Left cardiac atrium (tissue), 4 donors: Measurements from ENCODE around the gene ATE1. TPM values are rescaled to one million over a fixed set of nuclear protein-coding genes. Genes with fewer than 3 reads are reported as not detected.
"Not testable (repeated sequence)": the region's sequence is repeated elsewhere in the genome, so short reads cannot be mapped to it uniquely, and the experiment has no call there.

Source experiments
- ATAC-seq, 2 donors: fragments of 200-7000 bp; cut with Tn5 transposase; one replicate each; pipeline ENCODE4 v1.9.1; 2020; ENCODE audit warnings: mild to moderate bottlenecking in 2 of 2, moderate library complexity in 2 of 2
- DNase-seq: peaks from one replicate; pipeline ENCODE4 v3.0.0-alpha.2; 2020
- intact Hi-C, 2 donors: fragments of 100-400 bp; cut with DNase I; formaldehyde crosslinking; loops; one replicate each; pipeline versions ENCODE4 v1.14.1 to v1.15.1; 2022 to 2023
- total RNA-seq, 2 donors: library from RNA; stranded (reverse); fragmentation: NEBNext Ultra II Directional; extraction: Animal tissue kit (Norgen Biotek cat#: 25700); gene quantifications; one replicate each; pipeline ENCODE4 v1.2.1, GENCODE V29; 2021
- donor health status: DM: no; HTN: yes; CAD: no.
- donor health status: DM: no; HTN: yes; CAD: no; lungs with severe emphysema.
- donor health status: DM: yes; HTN: yes; CAD: no.
- donor health status: Dilated cardiomyopathy.

Gene ATE1
- total RNA-seq, 2 donors from 2014 or later = 37.8 to 47.7 TPM

DNA sequence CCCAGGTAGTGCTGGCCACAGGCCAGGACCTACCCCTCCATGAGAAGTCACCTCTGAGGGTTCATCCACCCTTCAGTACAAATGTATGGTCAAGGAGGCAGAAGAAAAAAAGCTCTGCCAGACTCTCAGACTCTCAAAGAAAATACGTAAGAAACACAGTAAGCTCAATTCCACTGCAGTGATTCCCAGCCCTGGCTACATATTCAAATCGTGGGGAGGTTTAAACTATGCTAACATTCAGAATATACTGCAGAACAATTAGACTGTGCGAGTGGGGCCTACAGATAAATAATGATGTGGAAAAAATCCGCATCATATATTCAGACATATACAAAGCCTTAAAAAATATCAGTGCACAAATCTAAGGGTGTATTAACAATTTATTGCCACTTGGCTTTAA, 162.6 kb downstream of the ATE1 start:
- ATAC-seq = no peak
- intact Hi-C loops = no loop called here
- DNase-seq = no peak

DNA sequence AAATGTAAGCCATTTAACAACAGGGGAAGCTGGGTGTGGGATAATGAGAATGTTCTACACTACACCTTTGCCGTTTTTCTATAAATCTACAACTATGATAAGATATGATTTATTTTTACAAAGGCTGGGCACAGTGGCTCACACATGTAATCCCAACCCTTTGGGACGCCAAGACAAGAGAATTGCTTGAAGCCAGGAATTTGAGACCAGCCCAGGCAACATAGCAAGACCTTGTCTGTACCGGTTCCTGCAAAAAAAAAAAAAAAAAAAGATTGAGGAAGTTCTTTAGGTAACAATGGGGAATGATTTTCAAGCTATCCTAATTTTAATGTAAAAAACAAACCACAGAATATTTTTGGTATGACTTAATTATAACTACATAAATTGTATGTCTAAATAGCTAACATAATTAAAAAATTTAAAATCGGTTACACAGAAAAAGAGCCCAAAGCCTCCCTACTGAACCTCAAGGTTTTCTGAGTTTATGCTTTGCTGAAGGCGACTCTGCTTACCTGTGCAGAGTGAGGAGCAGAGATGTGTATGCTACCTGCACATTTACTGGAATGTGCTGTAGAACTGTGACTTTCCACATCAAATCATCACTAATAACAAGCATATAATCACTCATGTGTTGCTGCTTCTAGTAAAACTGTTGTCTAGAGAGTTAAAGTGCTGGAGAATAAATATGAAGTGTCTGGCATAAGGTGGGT, 163.4 kb downstream of the ATE1 start:
- intact Hi-C loops = no loop called here
- no peak for ATAC-seq
- DNase-seq = no peak

DNA sequence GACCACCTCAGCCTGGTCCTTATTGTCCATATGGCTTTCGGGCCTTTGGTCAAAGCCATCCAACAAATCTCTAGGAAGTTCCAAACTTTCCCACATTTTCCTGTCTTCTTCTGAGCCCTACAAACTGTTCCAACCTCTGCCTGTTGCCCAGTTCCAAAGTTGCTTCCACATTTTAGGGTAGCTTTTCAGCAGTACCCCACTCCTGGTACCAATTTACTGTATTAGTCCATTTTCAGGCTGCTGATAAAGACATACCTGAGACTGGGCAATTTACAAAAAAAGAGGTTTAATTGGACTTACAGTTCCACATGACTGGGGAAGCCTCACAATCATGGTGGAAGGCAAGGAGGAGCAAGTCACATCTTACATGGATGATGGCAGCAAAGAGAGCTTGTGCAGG, 170.6 kb downstream of the ATE1 start:
- intact Hi-C loops, DNase-seq, ATAC-seq: not testable (repeated sequence)

DNA sequence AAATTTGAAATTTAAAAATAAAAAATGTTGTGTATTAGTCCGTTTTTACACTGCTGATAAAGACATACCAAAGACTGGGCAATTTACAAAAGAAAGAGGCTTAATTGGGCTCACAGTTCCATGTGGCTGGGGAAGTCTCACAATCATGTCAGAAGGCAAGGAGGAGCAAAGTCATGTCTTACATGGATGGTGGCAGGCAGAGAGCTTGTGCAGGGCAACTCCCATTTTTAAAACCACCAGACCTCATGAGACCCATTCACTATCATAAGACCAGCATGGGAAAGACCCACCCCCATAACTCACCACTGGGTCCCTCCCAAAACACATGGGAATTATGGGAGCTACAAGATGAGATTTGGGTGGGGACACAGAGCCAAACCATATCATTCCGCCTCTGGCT, 172.3 kb downstream of the ATE1 start:
- not testable (repeated sequence) for DNase-seq, ATAC-seq

GRCh38 chr10:121754666-121755065, 173.2 kb downstream of the ATE1 start:
- peak in 1 of 2 donors; percentile 26 for ATAC-seq
- DNase-seq = no peak
- intact Hi-C loops = no loop called here

More for the DNA sequence above, 172.3 kb downstream of the ATE1 start:
- intact Hi-C loops = not testable (repeated sequence)

GRCh38 chr10:121753726-121754476, 173.9 kb downstream of the ATE1 start:
- DNase-seq (no peak), ATAC-seq (peak in 1 of 2 donors; percentile 81)
- intact Hi-C loops = no loop called here

- DNase-seq (no peak), ATAC-seq (no peak)
- intact Hi-C loops = no loop called here
Measured at GRCh38 chr10:121751191-121751760, 176.6 kb downstream of the ATE1 start.

DNA sequence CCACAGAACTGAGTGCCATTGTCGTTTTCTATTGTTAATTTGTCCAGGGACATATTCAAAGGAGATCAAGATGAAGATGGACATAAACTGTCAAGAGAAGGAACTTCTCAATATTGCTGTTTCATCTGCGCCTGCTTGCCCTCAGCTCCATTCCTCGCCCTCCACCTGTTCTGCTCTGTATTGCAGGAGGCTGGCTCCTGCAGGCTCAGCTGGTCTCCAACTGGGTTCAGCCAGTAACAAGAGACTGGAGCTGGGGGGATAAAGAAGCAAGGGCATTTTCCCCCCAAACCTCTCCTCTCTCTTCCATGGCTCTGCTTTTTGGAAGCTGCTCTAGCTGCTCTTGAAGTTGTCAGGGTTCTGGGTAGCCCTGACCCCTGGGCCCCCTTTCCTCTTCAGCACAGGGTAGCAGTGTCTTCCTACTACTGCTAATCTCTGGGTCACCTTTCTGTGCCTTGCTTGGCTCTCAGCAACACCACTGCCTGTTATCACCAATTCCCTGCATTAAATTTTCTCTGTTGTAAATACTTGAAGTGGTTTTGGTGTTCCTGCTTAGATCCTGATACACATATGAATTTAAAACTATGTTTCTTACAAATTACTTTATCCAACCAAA, 180.6 kb downstream of the ATE1 start:
- intact Hi-C loops = no loop called here
- ATAC-seq (no peak), DNase-seq (no peak)

- intact Hi-C loops = no loop called here
- DNase-seq = no peak
- ATAC-seq = no peak
Measured at GRCh38 chr10:121741248-121741792, 186.5 kb downstream of the ATE1 start.

DNA sequence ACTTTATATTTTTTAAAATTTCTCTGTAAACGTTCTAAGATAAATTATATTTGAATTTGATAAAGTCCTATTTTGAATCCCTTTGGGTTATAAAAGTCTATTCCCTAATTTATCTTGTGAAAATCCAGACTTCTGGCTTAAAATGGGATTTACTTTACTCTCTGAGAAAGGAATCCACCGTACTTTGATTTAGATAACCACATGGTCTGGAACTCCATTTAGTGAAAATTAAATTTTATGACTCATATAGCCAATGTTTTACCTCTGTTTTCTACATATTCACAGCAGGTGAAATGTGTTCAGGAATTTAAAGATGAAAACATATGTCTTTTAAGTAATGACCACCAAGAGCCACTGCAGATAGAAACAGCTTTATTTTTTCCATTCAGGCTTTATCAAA, 187.8 kb downstream of the ATE1 start:
- no peak for ATAC-seq
- intact Hi-C loops = no loop called here

DNA sequence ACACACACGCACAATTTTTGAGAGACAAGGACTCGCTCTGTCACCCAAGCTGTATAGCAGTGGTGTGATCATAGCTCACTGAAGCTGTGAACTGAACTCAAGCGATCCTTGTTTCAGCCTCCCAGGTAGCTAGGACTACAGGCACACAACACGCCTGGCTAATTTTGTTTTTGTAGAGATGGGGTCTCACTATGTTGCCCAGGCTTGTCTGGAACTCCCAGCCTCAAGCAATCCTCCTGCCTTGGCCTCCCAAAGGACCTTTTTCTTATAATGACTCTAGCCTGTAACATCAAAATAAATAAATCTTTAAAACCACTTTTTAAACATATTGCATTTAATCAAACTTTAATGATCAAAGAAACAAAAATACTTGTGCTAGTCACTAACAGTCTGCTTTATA, 188.7 kb downstream of the ATE1 start:
- ATAC-seq (no peak), DNase-seq (no peak)
- intact Hi-C loops = loop anchor here in 1 of 2 donors (10.0 kb wide), 1 partner anchor 134 kb away; no protein-coding TSS in a partner anchor

More for the DNA sequence above, 187.8 kb downstream of the ATE1 start:
- no peak for DNase-seq

GRCh38 chr10:121736315-121737130, 191.3 kb downstream of the ATE1 start:
- intact Hi-C loops = loop anchor here in 1 of 2 donors (10.0 kb wide), 1 partner anchor 132 kb away; no protein-coding TSS in a partner anchor
- peak; percentile 67 to 70 for ATAC-seq
- DNase-seq = no peak

DNA sequence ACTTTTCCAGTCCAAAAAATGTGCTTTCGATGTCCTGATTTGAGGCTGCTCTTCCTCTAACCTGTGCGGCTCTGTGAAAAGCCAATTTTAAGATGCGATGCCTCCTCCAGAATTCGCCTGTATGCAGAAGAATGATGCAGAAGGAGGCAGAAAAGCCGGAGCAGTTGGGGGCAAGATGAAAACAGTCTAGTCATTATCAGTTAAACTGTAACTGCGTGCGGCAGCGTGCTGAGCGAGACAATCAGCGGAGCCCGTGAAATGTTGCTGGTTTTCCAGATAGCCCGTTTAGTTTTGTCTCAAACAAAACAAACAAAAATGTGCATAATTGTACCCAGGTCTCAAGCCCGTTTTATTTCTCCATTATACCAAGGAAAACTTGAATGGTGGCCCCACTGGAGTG, 192.6 kb downstream of the ATE1 start:
- no peak for ATAC-seq
- intact Hi-C loops = loop anchor here in 1 of 2 donors (10.0 kb wide), 1 partner anchor 130 kb away; no protein-coding TSS in a partner anchor

GRCh38 chr10:121734589-121735045, 193.2 kb downstream of the ATE1 start:
- DNase-seq = no peak
- peak in 1 of 2 donors; percentile 23 for ATAC-seq
- intact Hi-C loops = loop anchor here in 1 of 2 donors (5.0 to 10.0 kb wide), 2 partner anchors 130 to 787 kb away; no protein-coding TSS in a partner anchor

More for the DNA sequence above, 192.6 kb downstream of the ATE1 start:
- DNase-seq = no peak

DNA sequence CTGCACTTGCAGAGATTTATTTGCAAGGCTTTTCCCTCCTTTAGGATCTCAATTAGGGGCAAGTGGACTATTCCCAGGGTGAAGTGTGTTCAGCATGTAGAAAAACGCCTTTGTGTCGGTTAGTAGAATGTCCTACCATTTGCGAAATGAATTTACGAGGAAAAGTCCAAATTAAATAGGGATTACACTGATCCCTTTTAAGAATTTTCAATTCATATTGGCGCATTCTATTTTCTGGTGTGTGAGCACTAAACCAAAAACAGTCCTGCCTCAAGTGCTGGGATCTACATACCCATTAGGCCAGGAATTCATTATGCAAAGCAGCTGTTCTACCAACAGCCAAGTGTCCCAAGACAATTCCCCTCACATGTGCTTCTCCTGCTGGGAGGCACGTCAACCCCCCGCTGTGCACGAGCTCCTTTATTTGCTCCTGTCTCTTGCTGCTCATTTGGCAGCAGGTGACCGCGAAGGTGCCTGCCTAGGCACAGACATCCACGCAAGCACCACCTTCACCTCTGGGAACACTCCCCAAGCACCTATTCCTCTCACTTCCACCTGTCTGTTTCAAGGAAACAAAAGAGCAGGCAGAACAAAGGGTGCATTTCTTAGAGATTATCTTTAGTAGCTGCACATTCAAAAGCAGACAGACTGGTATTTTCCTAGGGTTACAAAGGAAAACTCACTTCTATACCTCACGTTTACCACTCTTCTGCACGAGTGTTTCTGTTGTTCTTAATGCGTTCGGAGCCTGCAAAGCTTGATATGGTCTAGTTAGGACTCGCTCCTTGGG, 195.0 kb downstream of the ATE1 start:
- DNase-seq (no peak), ATAC-seq (no peak)
- intact Hi-C loops = loop anchor here in 1 of 2 donors (5.0 to 10.0 kb wide), 2 partner anchors 128 to 786 kb away; no protein-coding TSS in a partner anchor

- DNase-seq = no peak
- intact Hi-C loops = loop anchor here in 1 of 2 donors (5.0 to 10.0 kb wide), 2 partner anchors 127 to 785 kb away; no protein-coding TSS in a partner anchor
- ATAC-seq = no peak
Measured at GRCh38 chr10:121732172-121732571, 195.7 kb downstream of the ATE1 start.

DNA sequence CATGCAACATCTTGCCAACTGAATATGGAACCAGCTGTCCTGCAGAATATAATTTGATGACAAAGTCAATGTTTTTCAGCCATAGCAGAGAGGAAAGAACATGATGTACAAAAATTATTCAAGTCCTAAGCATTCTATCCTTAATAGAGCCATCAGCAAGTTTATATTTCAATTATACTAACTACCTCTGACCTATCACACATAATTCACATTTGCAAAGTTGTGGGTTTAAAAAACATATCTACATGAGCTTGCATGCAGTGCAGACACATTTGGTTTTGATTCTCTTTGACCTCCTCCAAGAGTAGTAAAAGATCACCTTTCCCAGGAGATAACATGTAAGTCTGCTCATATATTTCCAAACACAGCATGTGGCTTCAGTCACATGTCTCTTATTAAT, 203.5 kb downstream of the ATE1 start:
- DNase-seq = no peak
- no peak for ATAC-seq
- intact Hi-C loops = loop anchor here in 1 of 2 donors (10.0 kb wide), 1 partner anchor 769 kb away; no protein-coding TSS in a partner anchor
